ENCODE results near the gene LRRN1. TPM values are rescaled to one million over a fixed set of nuclear protein-coding genes. Genes with fewer than 3 reads are reported as not detected.

LRRN1 gene
- total RNA-seq, 1 donor = 3.8 TPM

DNA sequence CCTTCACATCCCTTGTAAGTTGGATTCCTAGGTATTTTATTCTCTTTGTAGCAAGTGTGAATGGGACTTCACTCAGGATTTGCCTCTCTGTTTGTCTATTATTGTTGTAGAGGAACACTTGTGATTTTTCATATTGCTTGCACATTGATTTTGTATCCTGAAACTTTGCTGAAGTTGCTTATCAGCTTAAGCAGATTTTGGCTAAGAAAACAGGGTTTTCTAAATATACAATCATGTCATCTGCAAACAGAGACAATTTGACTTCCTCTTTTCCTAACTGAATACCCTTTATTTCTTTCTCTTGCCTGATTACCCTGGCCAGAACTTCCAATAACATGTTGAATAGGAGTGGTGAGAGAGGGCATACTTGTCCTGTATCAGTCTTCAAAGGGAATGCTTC lies 88.1 kb downstream of the LRRN1 start:
- peak in 1 of 3 donors; percentile 44 for DNase-seq (ENCODE audit: low read depth in 2 of 3, low spot score in 2 of 3)

- DNase-seq (ENCODE audit: low read depth in 2 of 3, low spot score in 2 of 3) = peak in 2 of 3 donors; percentile 8 to 46
These were observed 94.4 kb downstream of the LRRN1 start for GRCh38 chr3:3893590-3893989.
